GM12878 (cell line): ENCODE results near the gene CCDC63. TPM values are rescaled to one million over a fixed set of nuclear protein-coding genes. Genes with fewer than 3 reads are reported as not detected.

ENCODE experiments used
- ATAC-seq: fragments of 200-7000 bp; cut with Tn5 transposase; 3 replicates; pipeline ENCODE4 v1.9.1; 2020; ENCODE audit warnings: mild to moderate bottlenecking, moderate library complexity
- BruUV-seq: library from RNA; stranded (reverse); fragments of 400-500 nt; replicated peaks from 2 replicates; lab custom pipeline; 2021; lab: Mats Ljungman, UMichigan
- CTCF ChIA-PET: fragments of 300-600 bp; sonication (Branson Sonifier 250); formaldehyde crosslinking; extraction: SDS; loops from one replicate; lab custom pipeline; 2021; ENCODE audit warnings: inconsistent platforms; lab: Yijun Ruan, JAX
- POLR2A ChIA-PET: fragments of 350-600 bp; formaldehyde crosslinking; extraction: SDS; loops from one replicate; lab custom pipeline; 2021; ENCODE audit warnings: inconsistent platforms; lab: Charles Lee
- RAD21 ChIA-PET: fragments of 300-600 bp; sonication (Branson Sonifier 250); formaldehyde crosslinking; loops from one replicate; lab custom pipeline; 2023; ENCODE audit warnings: antibody characterized with exemption; ENCODE audit not compliant: unreplicated experiment; lab: Charles Lee
- SMC1A ChIA-PET: fragments of 300-600 bp; sonication (Branson Sonifier 250); formaldehyde crosslinking; loops from one replicate; lab custom pipeline; 2023; ENCODE audit not compliant: unreplicated experiment, uncharacterized antibody; lab: Charles Lee
- DNase-seq: peaks from one replicate; pipeline ENCODE4 v3.0.0-alpha.2; 2011; ENCODE audit warnings: low read depth, low spot score
- FAIRE-seq: peaks from 3 replicates; lab custom pipeline; 2011; peaks lifted over from hg19 to GRCh38; lab: Jason Lieb, UNC
- H2AFZ ChIP-seq: 2 replicates; pipeline ENCODE4 v1.6.0; 2011; ENCODE audit warnings: low read depth, low read length, control low read depth; ENCODE audit not compliant: control insufficient read depth
- H3K27ac ChIP-seq: 2 replicates; pipeline ENCODE4 v1.5.1; 2011; ENCODE audit warnings: control low read depth; ENCODE audit not compliant: control insufficient read depth, insufficient read depth
- H3K27me3 ChIP-seq, 2 experiments: replicated peaks in 1 of 2; 2 replicates each; pipeline versions ENCODE4 v1.6.0 to v1.6.1; 2011; ENCODE audit warnings: low read length in 1 of 2; ENCODE audit not compliant: control insufficient read depth in 2 of 2, insufficient read depth in 2 of 2
- H3K36me3 ChIP-seq, 2 experiments: 2 replicates each; pipeline ENCODE4 v1.5.1; 2011; ENCODE audit warnings: low read length in 1 of 2; ENCODE audit not compliant: control insufficient read depth in 2 of 2, insufficient read depth in 2 of 2
- H3K4me1 ChIP-seq: 2 replicates; pipeline ENCODE4 v1.6.1; 2011; ENCODE audit warnings: mild to moderate bottlenecking, low read length, moderate library complexity, mixed read lengths; ENCODE audit not compliant: control insufficient read depth, insufficient read depth
- H3K4me2 ChIP-seq: 2 replicates; pipeline ENCODE4 v1.6.0; 2011; ENCODE audit warnings: control low read depth; ENCODE audit not compliant: control insufficient read depth, insufficient read depth
- H3K4me3 ChIP-seq: fragments of 200-600 bp; sonication (generic); 2 replicates; pipeline ENCODE4 v1.5.1; 2016
- H3K79me2 ChIP-seq: 2 replicates; pipeline ENCODE4 v1.6.0; 2011; ENCODE audit warnings: low read length; ENCODE audit not compliant: control insufficient read depth, insufficient read depth
- H3K9ac ChIP-seq: 2 replicates; pipeline ENCODE4 v1.8.0; 2011; ENCODE audit warnings: low read length, control low read depth, mixed read lengths; ENCODE audit not compliant: control insufficient read depth, insufficient read depth
- H3K9me3 ChIP-seq: replicated peaks from 3 replicates; pipeline ENCODE4 v1.5.1; 2011; ENCODE audit warnings: mild to moderate bottlenecking, low read length; ENCODE audit not compliant: control insufficient read depth, insufficient read depth
- H4K20me1 ChIP-seq: 2 replicates; pipeline ENCODE4 v1.6.0; 2011; ENCODE audit not compliant: control insufficient read depth, insufficient read depth
- BMI1 ChIP-seq: fragments of 450-650 bp; IDR thresholded peaks from 2 replicates; pipeline ENCODE4 v1.6.1; 2016; ENCODE audit warnings: mild to moderate bottlenecking, moderate library complexity, borderline replicate concordance
- BRCA1 ChIP-seq: IDR thresholded peaks from 2 replicates; pipeline ENCODE4 v1.6.1; 2011; ENCODE audit warnings: low read depth, low read length, improper control_type of control experiment
- DPF2 ChIP-seq: fragments of 450-650 bp; IDR thresholded peaks from 2 replicates; pipeline ENCODE4 v1.6.1; 2017; ENCODE audit warnings: mild to moderate bottlenecking
- EP300 ChIP-seq, 2 experiments: fragments of 150-350 bp in 1 of 2; IDR thresholded peaks; 2 replicates each; pipeline ENCODE4 v1.6.1; 2011 to 2012; ENCODE audit warnings: low read depth in 2 of 2, low read length in 2 of 2, borderline replicate concordance in 1 of 2, improper control_type of control experiment in 1 of 2, inconsistent platforms in 1 of 2; ENCODE audit not compliant: control insufficient read depth in 1 of 2
- FOS ChIP-seq: IDR thresholded peaks from 3 replicates; pipeline ENCODE4 v1.6.1; 2011; ENCODE audit warnings: borderline replicate concordance; ENCODE audit not compliant: insufficient read length; ENCODE audit errors: extremely low read depth
- KAT2A ChIP-seq: conservative IDR thresholded peaks from 2 replicates; pipeline ENCODE4 v1.6.1; 2011; ENCODE audit warnings: low read depth, low read length; ENCODE audit not compliant: control insufficient read depth
- MTA3 ChIP-seq: IDR thresholded peaks from 2 replicates; pipeline ENCODE4 v1.6.1; 2012; ENCODE audit warnings: low read length, inconsistent platforms, borderline replicate concordance
- NR2C1 ChIP-seq: fragments of 450-650 bp; IDR thresholded peaks from 2 replicates; pipeline ENCODE4 v1.6.1; 2017; ENCODE audit warnings: antibody characterized with exemption, mild to moderate bottlenecking, moderate library complexity
- PAX5 ChIP-seq: IDR thresholded peaks from 2 replicates; pipeline ENCODE4 v1.6.1; 2011; ENCODE audit warnings: low read depth, low read length, borderline replicate concordance
- RBBP5 ChIP-seq: fragments of 200-600 bp; sonication (generic); conservative IDR thresholded peaks from 2 replicates; pipeline ENCODE4 v1.6.1; 2016
- RUNX3 ChIP-seq: IDR thresholded peaks from 2 replicates; pipeline ENCODE4 v1.6.1; 2012; ENCODE audit warnings: low read length, inconsistent platforms
- SIX5 ChIP-seq: IDR thresholded peaks from 2 replicates; pipeline ENCODE4 v1.6.1; 2011; ENCODE audit warnings: mild to moderate bottlenecking, low read depth, low read length, moderate library complexity; ENCODE audit not compliant: severe bottlenecking
- SMC3 ChIP-seq: IDR thresholded peaks from 2 replicates; pipeline ENCODE4 v1.6.1; 2011; ENCODE audit warnings: low read length, improper control_type of control experiment, borderline replicate concordance
- TBL1XR1 ChIP-seq: IDR thresholded peaks from 2 replicates; pipeline ENCODE4 v1.6.1; 2012; ENCODE audit warnings: low read depth, low read length, improper control_type of control experiment
- ZNF24 ChIP-seq: fragments of 450-650 bp; IDR thresholded peaks from 2 replicates; pipeline ENCODE4 v1.6.1; 2017; ENCODE audit warnings: antibody characterized with exemption, mild to moderate bottlenecking
- ZNF384 ChIP-seq: IDR thresholded peaks from 2 replicates; pipeline ENCODE4 v1.6.1; 2012; ENCODE audit warnings: low read depth, mild to moderate bottlenecking, low read length, improper control_type of control experiment, borderline replicate concordance
- ZZZ3 ChIP-seq: IDR thresholded peaks from 2 replicates; pipeline ENCODE4 v1.6.1; 2011; ENCODE audit warnings: low read depth; ENCODE audit not compliant: control insufficient read depth, insufficient read length
- WGBS: methylation state at CpG from one replicate; pipeline ENCODE4 v1.1.6; 2016; ENCODE audit warnings: low lambda C conversion rate; ENCODE audit not compliant: insufficient replicate concordance, insufficient coverage; ENCODE audit errors: missing lambda C conversion rate; 5-methylcytosine and 5-hydroxymethylcytosine counted together
- in situ Hi-C: fragments of 300-500 bp; cut with MboI; formaldehyde crosslinking; loops from 9 replicates; pipeline ENCODE4 v1.14.3; 2018; ENCODE audit warnings: mixed read lengths
- intact Hi-C: fragments of 100-400 bp; cut with micrococcal nuclease; formaldehyde crosslinking; loops from one replicate; pipeline ENCODE4 v1.14.2; 2022; ENCODE audit not compliant: unreplicated experiment
- polyA plus RNA-seq, 11 experiments: library from polyadenylated mRNA; depleted of rRNA in 4 of 11; unstranded in 6 of 11; stranded (reverse) in 5 of 11; fragments of >200 nt; fragmentation: Nextera tagmentation in 4 of 11; fragmentation: Illumina TruSeq in 1 of 11; extraction: Ambion mirVana in 4 of 11; extraction: Trizol in 1 of 11; gene quantifications; 1 replicate in 1 of 11; 2 replicates in 10 of 11; pipeline versions ENCODE4 v1.2.1 to v1.2.3, GENCODE V29; 2011 to 2016; ENCODE audit warnings: inconsistent platforms in 2 of 11, missing spikeins in 2 of 11, low read depth in 1 of 11
- total RNA-seq, 4 experiments: library from RNA; depleted of rRNA in 3 of 4; stranded (reverse); fragments of >200 nt in 3 of 4; fragmentation: Illumina TruSeq in 1 of 4; extraction: Trizol in 1 of 4; gene quantifications; 2 replicates each; pipeline versions ENCODE4 v1.2.1 to v1.2.3, GENCODE V29; 2013 to 2021
- TF ChIP-seq, protein P1 (sequence below): fragments of 450-650 bp; IDR thresholded peaks from 2 replicates; pipeline ENCODE4 v1.6.1; 2018; ENCODE audit warnings: mild to moderate bottlenecking, low read depth, moderate library complexity; ENCODE audit not compliant: partially characterized antibody
- TF ChIP-seq, protein P2 (sequence below): fragments of 150-350 bp; IDR thresholded peaks from 2 replicates; pipeline ENCODE4 v1.6.1; 2014; ENCODE audit warnings: mild to moderate bottlenecking, low read depth, low read length

CCDC63 gene
- total and polyA plus RNA-seq, 10 of the 15 experiments (the other 5 are each of a cell fraction or from before 2014, with no cell fraction given) = not detected

DNA sequence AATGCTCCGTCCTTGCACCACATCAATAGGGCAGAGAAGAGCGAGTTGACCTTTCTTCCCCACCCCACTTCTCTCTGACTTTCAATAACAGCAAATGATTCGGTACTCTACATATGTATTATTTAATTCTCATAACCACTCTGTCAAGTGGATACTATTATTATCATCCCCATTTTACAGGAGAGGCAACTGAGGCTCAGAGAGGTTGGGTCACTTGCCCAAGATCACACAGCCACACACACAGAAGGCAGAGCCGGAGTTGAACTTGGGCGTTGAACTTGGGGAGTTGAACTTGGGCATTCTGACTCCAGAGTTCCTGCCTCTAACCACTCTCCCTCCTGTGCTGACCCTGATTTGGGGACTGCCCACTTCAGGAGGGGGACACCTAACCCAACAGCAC lies 72.9 kb downstream of the CCDC63 start:
- Histone ChIP-seq H3K79me2 (no peaks in the 10 kb centered on the region), H3K4me1 (peaks cover 7% of the 10 kb centered on the region), H3K27me3 (no peaks in the 10 kb centered on the region; a peak in 1 of 4 replicates), H3K4me2 (no peak overlapping the region), H3K36me3 (no peaks in the 10 kb centered on the region), H4K20me1 (no peaks in the 10 kb centered on the region), H3K4me3 (no peak overlapping the region), H3K9me3 (no peaks in the 10 kb centered on the region), H2AFZ (no peak overlapping the region), H3K9ac (no peak overlapping the region), H3K27ac (no peak overlapping the region)
- WGBS = 59% methylated on average over 5 of the region's 5 CpGs
- SMC1A ChIA-PET = no interaction called here
- intact Hi-C loops = no loop called here
- no peak for FAIRE-seq
- TF ChIP-seq BMI1 = no peak
- TF ChIP-seq NR2C1 = no peak
- TF ChIP-seq, protein P1, sequence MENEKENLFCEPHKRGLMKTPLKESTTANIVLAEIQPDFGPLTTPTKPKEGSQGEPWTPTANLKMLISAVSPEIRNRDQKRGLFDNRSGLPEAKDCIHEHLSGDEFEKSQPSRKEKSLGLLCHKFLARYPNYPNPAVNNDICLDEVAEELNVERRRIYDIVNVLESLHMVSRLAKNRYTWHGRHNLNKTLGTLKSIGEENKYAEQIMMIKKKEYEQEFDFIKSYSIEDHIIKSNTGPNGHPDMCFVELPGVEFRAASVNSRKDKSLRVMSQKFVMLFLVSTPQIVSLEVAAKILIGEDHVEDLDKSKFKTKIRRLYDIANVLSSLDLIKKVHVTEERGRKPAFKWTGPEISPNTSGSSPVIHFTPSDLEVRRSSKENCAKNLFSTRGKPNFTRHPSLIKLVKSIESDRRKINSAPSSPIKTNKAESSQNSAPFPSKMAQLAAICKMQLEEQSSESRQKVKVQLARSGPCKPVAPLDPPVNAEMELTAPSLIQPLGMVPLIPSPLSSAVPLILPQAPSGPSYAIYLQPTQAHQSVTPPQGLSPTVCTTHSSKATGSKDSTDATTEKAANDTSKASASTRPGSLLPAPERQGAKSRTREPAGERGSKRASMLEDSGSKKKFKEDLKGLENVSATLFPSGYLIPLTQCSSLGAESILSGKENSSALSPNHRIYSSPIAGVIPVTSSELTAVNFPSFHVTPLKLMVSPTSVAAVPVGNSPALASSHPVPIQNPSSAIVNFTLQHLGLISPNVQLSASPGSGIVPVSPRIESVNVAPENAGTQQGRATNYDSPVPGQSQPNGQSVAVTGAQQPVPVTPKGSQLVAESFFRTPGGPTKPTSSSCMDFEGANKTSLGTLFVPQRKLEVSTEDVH = no peak
- no peak for TF ChIP-seq EP300 (IDR thresholded peaks at IDR 0.05; ENCODE audit: borderline replicate concordance in 1 of 2, control insufficient read depth in 1 of 2, low read depth in 2 of 2, low read length in 2 of 2)
- no peak for TF ChIP-seq BRCA1
- TF ChIP-seq RBBP5 = no peak
- no peak for TF ChIP-seq DPF2
- TF ChIP-seq ZZZ3 = no peak
- no peak for TF ChIP-seq KAT2A
- no peak for TF ChIP-seq SIX5
- no peak for TF ChIP-seq FOS
- no peak for TF ChIP-seq ZNF384
- TF ChIP-seq ZNF24 = no peak
- TF ChIP-seq SMC3 = no peak
- no peak for TF ChIP-seq PAX5
- no peak for TF ChIP-seq RUNX3
- no peak for TF ChIP-seq MTA3
- TF ChIP-seq TBL1XR1 = no peak
- TF ChIP-seq, protein P2, sequence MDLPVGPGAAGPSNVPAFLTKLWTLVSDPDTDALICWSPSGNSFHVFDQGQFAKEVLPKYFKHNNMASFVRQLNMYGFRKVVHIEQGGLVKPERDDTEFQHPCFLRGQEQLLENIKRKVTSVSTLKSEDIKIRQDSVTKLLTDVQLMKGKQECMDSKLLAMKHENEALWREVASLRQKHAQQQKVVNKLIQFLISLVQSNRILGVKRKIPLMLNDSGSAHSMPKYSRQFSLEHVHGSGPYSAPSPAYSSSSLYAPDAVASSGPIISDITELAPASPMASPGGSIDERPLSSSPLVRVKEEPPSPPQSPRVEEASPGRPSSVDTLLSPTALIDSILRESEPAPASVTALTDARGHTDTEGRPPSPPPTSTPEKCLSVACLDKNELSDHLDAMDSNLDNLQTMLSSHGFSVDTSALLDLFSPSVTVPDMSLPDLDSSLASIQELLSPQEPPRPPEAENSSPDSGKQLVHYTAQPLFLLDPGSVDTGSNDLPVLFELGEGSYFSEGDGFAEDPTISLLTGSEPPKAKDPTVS = no peak
- POLR2A ChIA-PET = no interaction called here
- DNase-seq = no peak
- CTCF ChIA-PET = interaction anchor here (1.4 kb wide), 1 partner anchor 32 kb away, joined by 3 read pairs; no protein-coding TSS in a partner anchor
- no peak for ATAC-seq
- BruUV-seq = no TSS peak
- in situ Hi-C loops = no loop called here
- RAD21 ChIA-PET = no interaction called here
